Stimulated activated CD4-positive, alpha-beta T cell treated with anti-CD3 and anti-CD28 coated beads, Interleukin-15, amount 100 ng/mL, for 24 hours (primary cell): ENCODE measurements around the gene LRRC8D.
"Not testable (repeated sequence)": the region's sequence is repeated elsewhere in the genome, so short reads cannot be mapped to it uniquely, and the experiment has no call there.

Experiments used
- DNase-seq: peaks from one replicate; pipeline ENCODE4 v3.0.0-alpha.2; 2020

The LRRC8D gene

DNA sequence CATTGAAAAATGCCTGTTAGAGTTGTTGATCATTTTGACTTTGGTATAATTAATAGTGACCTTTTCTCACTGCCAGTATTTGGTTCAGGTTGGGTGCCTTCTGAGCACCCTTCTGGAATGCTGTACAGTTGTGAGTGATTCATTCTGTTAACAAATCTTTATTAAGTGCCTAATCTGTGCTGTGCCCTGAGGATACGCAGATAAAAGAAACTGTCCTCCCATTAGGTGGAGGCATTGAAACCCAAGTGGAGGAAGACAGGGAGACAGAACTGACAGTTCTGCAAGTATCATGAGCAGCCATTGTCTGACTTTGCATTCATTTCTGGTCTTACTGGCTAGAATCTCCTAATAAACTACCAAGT is 97.9 kb downstream of the LRRC8D start:
- DNase-seq: no peak

- no peak for DNase-seq
Observed at GRCh38 chr1:89919174-89919573, 98.3 kb downstream of the LRRC8D start.

GRCh38 chr1:89922911-89923310 is 102.1 kb downstream of the LRRC8D start:
- no peak for DNase-seq

GRCh38 chr1:89923517-89923916 is 102.7 kb downstream of the LRRC8D start:
- no peak for DNase-seq

DNA sequence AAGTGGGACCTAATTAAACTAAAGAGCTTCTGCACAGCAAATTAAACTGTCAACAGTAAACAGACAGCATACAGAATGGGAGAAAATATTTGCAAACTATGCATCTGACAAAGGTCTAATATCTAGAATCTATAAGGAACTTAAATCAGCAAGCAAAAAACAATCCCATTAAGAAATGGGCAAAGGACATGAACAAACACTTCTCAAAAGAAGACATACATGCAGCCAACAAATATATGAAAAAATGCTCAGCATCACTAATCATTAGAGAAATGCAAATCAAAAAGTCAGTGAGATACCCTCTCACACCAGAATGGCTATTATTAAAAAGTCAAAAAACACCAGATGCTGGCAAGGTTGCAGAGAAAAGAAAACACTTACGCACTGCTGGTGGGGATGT is 103.2 kb downstream of the LRRC8D start:
- not testable (repeated sequence) for DNase-seq

- no peak for DNase-seq
Observed at GRCh38 chr1:89927049-89927448, 106.2 kb downstream of the LRRC8D start.

GRCh38 chr1:89927478-89927877 is 106.6 kb downstream of the LRRC8D start:
- no peak for DNase-seq

DNA sequence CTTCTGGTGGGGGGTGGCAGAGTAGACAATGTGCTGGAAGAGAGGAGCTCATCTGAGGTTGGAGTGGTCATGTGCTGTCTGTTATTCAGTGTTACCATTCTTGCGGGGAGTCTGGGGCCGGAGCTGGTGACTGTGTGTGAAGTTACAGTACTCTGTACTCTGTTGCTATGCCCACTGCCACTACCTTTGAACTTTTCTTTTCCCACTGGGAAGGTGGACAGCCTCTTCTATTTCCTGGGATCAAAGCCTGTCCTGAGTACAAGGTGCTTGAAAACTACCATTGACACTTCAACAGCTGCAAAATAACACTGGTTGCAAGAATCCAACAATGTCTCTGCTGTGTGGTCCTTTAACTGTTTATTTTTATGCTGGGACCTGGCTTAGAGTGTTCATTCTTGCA is 107.7 kb downstream of the LRRC8D start:
- no peak for DNase-seq

- no peak for DNase-seq
Observed at GRCh38 chr1:89929467-89930063, 108.7 kb downstream of the LRRC8D start.

DNA sequence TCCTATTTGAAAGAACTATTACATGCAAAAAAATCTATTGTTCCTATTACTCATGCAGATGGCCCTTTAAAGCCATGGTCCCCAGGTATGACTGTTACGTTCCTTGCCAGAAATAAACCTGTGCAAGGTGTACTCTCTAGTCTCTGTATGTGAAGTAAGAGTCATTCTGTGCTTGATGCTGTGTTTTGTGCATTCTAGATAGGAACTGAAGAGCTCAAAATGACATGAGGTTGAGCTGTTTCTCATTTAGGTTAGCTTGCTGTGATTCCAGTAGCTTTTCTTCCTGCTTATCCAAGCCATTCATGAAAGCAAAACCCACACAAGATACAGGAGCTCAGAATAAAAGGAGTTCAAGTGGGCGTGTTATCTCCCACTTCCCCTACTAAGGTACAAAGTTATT is 109.7 kb downstream of the LRRC8D start:
- DNase-seq: no peak

DNA sequence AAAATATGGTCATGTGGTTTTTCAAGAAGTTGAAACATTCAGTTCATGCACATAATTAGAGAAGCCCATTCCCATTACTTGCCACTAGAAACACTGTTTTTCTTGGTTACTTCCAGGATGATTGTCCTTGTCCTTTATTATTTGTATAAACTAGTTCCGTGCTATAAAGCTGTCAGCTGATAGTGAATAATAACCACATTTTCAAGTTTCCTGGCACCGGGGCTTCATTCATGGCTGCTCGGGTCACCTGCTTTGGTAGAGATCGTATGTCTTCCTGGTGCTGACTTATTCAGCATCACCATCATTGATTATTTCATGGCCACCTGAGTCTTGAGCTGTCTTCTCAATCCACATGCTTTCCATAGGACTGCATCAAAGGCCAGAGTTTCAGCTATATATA is 111.1 kb downstream of the LRRC8D start:
- no peak for DNase-seq

- no peak for DNase-seq
Observed at GRCh38 chr1:89932598-89933364, 111.9 kb downstream of the LRRC8D start.

- no peak for DNase-seq
Observed at GRCh38 chr1:89934461-89934860, 113.6 kb downstream of the LRRC8D start.

DNA sequence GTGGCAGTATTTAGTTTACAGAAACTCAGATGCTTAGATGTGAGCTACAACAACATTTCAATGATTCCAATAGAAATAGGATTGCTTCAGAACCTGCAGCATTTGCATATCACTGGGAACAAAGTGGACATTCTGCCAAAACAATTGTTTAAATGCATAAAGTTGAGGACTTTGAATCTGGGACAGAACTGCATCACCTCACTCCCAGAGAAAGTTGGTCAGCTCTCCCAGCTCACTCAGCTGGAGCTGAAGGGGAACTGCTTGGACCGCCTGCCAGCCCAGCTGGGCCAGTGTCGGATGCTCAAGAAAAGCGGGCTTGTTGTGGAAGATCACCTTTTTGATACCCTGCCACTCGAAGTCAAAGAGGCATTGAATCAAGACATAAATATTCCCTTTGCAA is 114.4 kb downstream of the LRRC8D start:
- no peak for DNase-seq

DNA sequence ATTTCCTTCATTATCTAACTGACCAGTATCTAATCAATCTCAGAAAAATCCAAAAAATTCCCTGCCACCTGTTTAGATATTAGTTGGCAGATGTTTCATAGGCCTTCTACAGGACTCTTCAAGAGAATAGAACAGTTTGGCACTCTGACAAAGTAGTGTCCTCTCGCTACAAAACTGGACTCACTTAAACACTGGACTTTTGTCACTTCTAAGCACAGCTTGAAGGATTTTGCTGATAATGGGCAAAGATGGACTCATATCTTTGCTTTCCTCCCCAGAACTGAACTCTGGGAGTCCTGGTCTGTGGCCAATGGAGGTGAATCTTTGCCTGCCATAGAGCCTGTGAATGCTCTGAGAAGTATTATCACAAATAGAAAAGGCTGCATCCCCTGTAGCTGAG is 115.9 kb downstream of the LRRC8D start:
- no peak for DNase-seq

DNA sequence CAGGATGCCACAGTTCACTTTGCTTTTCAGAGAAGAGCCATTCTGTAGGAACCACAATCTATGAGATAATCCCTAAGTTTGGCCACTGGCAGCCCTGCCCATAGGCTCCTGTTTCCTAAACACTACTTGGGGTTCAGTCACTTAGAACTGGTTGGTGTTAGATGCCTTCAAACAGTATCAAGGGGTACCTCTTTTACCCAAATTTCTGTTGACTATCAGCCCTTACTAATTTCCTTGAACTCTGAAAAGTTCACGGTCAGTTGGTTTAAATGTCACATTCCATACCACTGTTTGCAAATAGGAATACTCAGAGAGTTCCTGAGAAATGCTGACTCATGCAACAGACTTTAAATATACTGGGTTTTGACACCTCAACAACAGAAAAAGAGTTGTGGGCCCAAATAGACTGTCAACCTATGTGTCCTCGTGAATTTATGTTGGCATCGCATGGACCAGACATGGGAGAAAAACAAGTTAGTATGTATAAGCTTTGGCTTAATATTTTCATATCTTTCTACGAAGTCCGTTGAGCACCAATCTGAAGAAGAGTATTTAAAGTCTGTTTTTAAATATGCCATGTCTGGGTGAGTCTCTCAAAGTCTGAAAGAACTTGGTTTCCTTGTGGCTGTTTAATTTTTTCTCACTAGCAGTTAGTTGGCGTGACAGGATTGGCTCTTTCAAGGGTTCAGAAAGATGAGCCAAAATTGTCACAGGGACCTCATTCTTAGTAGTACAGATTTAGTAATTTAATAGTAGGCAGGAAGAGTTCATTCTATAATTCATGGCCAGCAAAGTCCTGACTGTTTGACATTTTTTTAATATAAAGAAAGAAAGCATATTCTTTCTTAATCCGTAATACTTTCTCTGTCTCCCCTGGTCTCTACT is 117.6 kb downstream of the LRRC8D start:
- no peak for DNase-seq

- no peak for DNase-seq
Observed at GRCh38 chr1:89939059-89939570, 118.3 kb downstream of the LRRC8D start.

DNA sequence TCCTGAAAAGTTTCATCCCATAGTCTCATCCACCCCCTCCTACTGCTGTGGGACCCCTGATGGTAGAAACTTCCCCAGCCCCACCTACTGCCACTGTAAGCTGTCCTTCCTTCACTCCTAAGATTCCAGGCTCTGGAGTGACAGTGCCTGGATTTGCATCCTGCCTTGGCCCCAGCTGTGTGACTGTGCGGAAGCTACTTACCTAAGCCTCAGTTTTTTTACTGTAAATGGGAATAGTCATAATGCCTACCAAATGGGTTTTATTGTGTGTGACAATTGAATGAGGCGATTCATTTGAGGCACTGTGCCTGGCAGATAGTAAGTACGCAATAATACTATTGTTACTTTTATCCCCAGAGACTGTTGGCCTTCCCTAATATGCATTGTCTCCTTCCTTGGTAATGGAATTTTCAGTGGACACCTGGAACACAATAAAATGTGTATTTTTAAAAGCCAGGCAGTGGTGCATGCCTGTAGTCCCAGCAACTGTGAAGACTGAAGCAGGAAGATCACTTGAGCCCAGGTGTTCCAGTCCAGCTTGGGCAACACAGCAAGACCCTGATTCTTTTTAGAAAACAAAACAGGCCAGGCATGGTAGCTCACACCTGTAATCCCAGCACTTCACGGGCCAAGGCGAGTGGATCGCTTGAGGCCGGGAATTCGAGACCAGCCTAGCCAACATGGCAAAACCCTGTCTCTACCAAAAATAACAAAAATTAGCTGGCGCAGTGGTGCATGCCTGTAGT is 119.0 kb downstream of the LRRC8D start:
- DNase-seq: no peak

DNA sequence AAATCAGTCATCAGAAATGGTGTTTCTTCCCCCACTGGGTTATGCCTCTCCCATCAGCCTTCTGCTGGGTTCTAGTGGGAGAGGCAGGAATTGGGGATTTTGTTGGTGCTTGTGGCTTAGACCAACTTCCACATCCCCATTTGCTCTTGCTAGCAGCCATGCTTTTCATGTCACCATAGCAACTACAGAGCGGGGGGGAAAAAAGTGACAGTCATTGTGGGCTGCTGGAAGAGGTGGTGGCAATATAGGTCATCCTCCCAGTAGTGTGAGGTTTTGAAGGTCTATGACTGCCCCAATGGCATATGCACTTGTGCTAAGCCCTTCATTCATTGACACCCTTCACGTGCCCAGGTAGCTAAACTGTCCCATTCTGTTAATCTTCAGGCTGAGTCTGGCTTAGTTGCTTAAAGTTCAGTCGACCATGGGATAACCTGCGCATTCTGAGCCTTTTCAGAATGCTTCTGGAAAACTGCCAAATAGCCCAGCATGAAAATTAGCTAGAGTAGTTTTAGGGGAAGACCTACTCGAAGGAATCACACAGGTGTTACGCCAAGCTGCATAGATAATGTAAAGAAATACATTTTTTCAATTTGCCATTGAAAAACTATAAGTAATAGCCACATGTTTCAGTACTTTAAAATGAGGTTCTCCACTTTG is 120.4 kb downstream of the LRRC8D start:
- peak; percentile 7 for DNase-seq

DNA sequence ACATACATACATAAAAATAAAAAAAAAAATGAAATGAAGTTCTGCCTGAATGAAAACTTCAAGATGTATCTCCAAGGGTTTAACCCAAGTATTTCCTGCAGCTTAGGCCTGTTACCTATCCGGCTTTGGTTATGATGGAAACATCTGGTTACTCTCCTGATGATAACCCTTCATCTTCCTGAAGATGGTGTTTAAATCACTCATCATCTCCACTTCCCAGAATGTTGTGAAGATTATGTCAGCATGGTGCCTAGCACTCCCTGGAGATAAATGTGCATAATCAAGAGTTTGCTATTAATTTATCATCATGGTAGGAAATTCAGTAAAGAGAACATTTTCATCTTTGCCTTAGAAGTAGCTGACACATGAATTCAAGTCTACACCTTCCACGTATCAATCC is 121.2 kb downstream of the LRRC8D start:
- DNase-seq: no peak

GRCh38 chr1:89942825-89943658 is 122.2 kb downstream of the LRRC8D start:
- no peak for DNase-seq
